K562 (cell line): ENCODE data around the gene FAM167B. TPM values are rescaled to one million over a fixed set of nuclear protein-coding genes. Genes with fewer than 3 reads are reported as not detected.

Experiments used
- GTF2A2 ChIP-seq: IDR thresholded peaks from 2 replicates; pipeline ENCODE4 v1.6.1; 2016; ENCODE audit warnings: mild to moderate bottlenecking, missing genetic modification characterization, missing compliant biosample characterization
- HNRNPL ChIP-seq: fragments of 200-400 bp; formaldehyde crosslinking; IDR thresholded peaks from 2 replicates; pipeline ENCODE4 v1.6.1; 2017; ENCODE audit warnings: low read depth, mild to moderate bottlenecking, low read length
- JUND ChIP-seq, 2 experiments: IDR thresholded peaks; 2 replicates in 1 of 2; 3 replicates in 1 of 2; pipeline ENCODE4 v1.6.1; 2011; ENCODE audit warnings: borderline replicate concordance in 2 of 2, low read depth in 2 of 2, low read length in 2 of 2, improper control_type of control experiment in 1 of 2, missing biosample characterization in 1 of 2, missing genetic modification characterization in 1 of 2, missing genetic modification reagents in 1 of 2
- MTA2 ChIP-seq: fragments of 450-650 bp; IDR thresholded peaks from 2 replicates; pipeline ENCODE4 v1.6.1; 2016; ENCODE audit warnings: low read depth
- RAD51 ChIP-seq: fragments of 450-650 bp; IDR thresholded peaks from 2 replicates; pipeline ENCODE4 v1.7.1; 2016; ENCODE audit warnings: low read depth, mild to moderate bottlenecking, borderline replicate concordance
- WHSC1 ChIP-seq: IDR thresholded peaks from one replicate; pipeline ENCODE4 v1.6.1; 2012; ENCODE audit warnings: low read length, control low read depth, inconsistent platforms
- ZEB2 ChIP-seq: fragments of 450-650 bp; IDR thresholded peaks from 2 replicates; pipeline ENCODE4 v1.6.1; 2016
- ZNF316 ChIP-seq: fragments of 450-650 bp; IDR thresholded peaks from 2 replicates; pipeline ENCODE4 v1.6.1; 2016
- polyA plus RNA-seq, 8 experiments: library from polyadenylated mRNA; depleted of rRNA in 4 of 8; stranded (reverse) in 5 of 8; unstranded in 3 of 8; fragments of >200 nt; fragmentation: Nextera tagmentation in 2 of 8; fragmentation: Illumina TruSeq in 1 of 8; extraction: Ambion mirVana in 2 of 8; extraction: Trizol in 1 of 8; gene quantifications; 2 replicates each; pipeline versions ENCODE4 v1.2.1 to v1.2.3, GENCODE V29; 2011 to 2014; ENCODE audit warnings: inconsistent platforms in 1 of 8, missing spikeins in 1 of 8
- total RNA-seq, 7 experiments: library from RNA; depleted of rRNA in 6 of 7; stranded (reverse); fragments of >200 nt in 6 of 7; fragmentation: Illumina TruSeq in 2 of 7; extraction: Trizol in 2 of 7; gene quantifications; 2 replicates each; pipeline versions ENCODE4 v1.2.1 to v1.2.3, GENCODE V29; 2011 to 2021; ENCODE audit warnings: low replicate concordance in 1 of 7
- TF ChIP-seq, protein P1 (sequence below): fragments of 250-450 bp; sonication (Bioruptor Pico); IDR thresholded peaks from 2 replicates; pipeline ENCODE4 v1.5.0; 2022; ENCODE audit warnings: mild to moderate bottlenecking
- TF ChIP-seq, protein P2 (sequence below): fragments of 450-650 bp; IDR thresholded peaks from 2 replicates; pipeline ENCODE4 v1.6.1; 2016; ENCODE audit warnings: low read depth, mild to moderate bottlenecking, moderate library complexity
- TF ChIP-seq, protein P3 (sequence below): sonication (generic); formaldehyde crosslinking; IDR thresholded peaks from 2 replicates; pipeline ENCODE4 v1.8.1; 2022; ENCODE audit warnings: missing genetic modification reagents
- TF ChIP-seq, protein P4 (sequence below), 2 experiments: fragments of 450-650 bp in 1 of 2; sonication (generic) in 1 of 2; formaldehyde crosslinking in 1 of 2; IDR thresholded peaks; 2 replicates each; pipeline versions ENCODE4 v1.7.1 to v1.9.0; 2016 to 2022; ENCODE audit warnings: inconsistent platforms in 1 of 2, mild to moderate bottlenecking in 1 of 2, missing genetic modification reagents in 1 of 2

FAM167B gene
- total and polyA plus RNA-seq, 9 of the 15 experiments (the other 6 are each of a cell fraction or from before 2014, with no cell fraction given): not detected

DNA sequence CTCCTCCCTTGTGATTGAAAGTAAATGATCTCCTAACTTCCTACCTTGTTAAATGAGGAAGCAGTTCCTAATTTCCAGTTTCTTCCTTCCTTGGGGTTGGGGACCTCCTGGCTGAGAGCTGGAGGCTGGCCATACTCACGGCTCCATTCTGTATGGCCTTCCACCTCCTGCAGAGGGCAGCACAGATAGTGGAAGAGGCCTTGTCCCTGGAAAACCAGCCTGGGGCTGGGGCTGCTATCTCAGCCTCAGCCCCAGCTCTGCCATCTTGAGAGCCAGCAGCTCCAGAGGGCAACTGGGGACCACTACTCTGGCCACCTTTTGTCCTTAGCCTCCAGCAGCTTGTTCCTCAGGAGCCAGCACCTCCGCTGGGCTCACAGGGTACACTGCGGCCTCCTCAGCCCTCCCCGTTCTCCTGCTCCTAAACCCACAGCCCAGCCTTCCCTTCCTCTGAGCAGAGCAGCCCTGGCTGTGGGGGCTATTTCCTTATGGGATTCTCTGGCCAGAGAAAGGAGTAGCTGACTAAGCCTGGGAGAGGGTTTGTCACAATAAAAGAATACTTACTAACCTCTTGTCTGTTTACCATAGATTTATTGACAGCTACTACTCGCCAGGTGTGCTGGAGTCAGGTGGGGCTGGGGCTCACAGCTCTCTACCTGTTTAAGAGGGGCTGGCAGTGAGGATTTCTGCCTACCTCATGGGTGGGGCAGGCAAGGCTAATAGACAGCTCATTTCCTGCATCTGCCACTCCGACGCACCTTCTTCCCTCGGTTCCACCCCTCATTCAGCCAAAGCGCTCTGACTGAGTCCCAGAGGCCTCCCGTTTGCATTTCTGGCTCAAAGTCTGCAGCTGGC lies 31.2 kb upstream of the FAM167B start (continued):
- TF ChIP-seq, protein P1, sequence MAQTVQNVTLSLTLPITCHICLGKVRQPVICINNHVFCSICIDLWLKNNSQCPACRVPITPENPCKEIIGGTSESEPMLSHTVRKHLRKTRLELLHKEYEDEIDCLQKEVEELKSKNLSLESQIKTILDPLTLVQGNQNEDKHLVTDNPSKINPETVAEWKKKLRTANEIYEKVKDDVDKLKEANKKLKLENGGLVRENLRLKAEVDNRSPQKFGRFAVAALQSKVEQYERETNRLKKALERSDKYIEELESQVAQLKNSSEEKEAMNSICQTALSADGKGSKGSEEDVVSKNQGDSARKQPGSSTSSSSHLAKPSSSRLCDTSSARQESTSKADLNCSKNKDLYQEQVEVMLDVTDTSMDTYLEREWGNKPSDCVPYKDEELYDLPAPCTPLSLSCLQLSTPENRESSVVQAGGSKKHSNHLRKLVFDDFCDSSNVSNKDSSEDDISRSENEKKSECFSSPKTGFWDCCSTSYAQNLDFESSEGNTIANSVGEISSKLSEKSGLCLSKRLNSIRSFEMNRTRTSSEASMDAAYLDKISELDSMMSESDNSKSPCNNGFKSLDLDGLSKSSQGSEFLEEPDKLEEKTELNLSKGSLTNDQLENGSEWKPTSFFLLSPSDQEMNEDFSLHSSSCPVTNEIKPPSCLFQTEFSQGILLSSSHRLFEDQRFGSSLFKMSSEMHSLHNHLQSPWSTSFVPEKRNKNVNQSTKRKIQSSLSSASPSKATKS (CRISPR knock-in tag): no peak
- TF ChIP-seq ZEB2: no peak
- no peak for TF ChIP-seq GTF2A2 (tag)
- no peak for TF ChIP-seq ZNF316
- TF ChIP-seq, protein P2, sequence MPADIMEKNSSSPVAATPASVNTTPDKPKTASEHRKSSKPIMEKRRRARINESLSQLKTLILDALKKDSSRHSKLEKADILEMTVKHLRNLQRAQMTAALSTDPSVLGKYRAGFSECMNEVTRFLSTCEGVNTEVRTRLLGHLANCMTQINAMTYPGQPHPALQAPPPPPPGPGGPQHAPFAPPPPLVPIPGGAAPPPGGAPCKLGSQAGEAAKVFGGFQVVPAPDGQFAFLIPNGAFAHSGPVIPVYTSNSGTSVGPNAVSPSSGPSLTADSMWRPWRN: no peak
- TF ChIP-seq, protein P3, sequence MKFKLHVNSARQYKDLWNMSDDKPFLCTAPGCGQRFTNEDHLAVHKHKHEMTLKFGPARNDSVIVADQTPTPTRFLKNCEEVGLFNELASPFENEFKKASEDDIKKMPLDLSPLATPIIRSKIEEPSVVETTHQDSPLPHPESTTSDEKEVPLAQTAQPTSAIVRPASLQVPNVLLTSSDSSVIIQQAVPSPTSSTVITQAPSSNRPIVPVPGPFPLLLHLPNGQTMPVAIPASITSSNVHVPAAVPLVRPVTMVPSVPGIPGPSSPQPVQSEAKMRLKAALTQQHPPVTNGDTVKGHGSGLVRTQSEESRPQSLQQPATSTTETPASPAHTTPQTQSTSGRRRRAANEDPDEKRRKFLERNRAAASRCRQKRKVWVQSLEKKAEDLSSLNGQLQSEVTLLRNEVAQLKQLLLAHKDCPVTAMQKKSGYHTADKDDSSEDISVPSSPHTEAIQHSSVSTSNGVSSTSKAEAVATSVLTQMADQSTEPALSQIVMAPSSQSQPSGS: no peak
- no peak for TF ChIP-seq HNRNPL
- TF ChIP-seq RAD51: no peak
- TF ChIP-seq, protein P4, sequence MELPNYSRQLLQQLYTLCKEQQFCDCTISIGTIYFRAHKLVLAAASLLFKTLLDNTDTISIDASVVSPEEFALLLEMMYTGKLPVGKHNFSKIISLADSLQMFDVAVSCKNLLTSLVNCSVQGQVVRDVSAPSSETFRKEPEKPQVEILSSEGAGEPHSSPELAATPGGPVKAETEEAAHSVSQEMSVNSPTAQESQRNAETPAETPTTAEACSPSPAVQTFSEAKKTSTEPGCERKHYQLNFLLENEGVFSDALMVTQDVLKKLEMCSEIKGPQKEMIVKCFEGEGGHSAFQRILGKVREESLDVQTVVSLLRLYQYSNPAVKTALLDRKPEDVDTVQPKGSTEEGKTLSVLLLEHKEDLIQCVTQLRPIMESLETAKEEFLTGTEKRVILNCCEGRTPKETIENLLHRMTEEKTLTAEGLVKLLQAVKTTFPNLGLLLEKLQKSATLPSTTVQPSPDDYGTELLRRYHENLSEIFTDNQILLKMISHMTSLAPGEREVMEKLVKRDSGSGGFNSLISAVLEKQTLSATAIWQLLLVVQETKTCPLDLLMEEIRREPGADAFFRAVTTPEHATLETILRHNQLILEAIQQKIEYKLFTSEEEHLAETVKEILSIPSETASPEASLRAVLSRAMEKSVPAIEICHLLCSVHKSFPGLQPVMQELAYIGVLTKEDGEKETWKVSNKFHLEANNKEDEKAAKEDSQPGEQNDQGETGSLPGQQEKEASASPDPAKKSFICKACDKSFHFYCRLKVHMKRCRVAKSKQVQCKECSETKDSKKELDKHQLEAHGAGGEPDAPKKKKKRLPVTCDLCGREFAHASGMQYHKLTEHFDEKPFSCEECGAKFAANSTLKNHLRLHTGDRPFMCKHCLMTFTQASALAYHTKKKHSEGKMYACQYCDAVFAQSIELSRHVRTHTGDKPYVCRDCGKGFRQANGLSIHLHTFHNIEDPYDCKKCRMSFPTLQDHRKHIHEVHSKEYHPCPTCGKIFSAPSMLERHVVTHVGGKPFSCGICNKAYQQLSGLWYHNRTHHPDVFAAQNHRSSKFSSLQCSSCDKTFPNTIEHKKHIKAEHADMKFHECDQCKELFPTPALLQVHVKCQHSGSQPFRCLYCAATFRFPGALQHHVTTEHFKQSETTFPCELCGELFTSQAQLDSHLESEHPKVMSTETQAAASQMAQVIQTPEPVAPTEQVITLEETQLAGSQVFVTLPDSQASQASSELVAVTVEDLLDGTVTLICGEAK (IDR thresholded peaks at IDR 0.05): no peak
- TF ChIP-seq, protein P4 (CRISPR knock-in tag; IDR thresholded peaks at IDR 0.05): no peak
- TF ChIP-seq MTA2: no peak
- TF ChIP-seq WHSC1: no peak
- TF ChIP-seq JUND (IDR thresholded peaks at IDR 0.05; ENCODE audit: borderline replicate concordance, low read depth, low read length): no peak
- no peak; the same call in 2 of the 3 replicates for TF ChIP-seq JUND (tag; IDR thresholded peaks at IDR 0.05; ENCODE audit: borderline replicate concordance, low read depth, low read length)
